GOT3 (cell line): Measurements from ENCODE around the gene CARMIL1.

Experiments used
- DNase-seq: peaks from one replicate; lab custom pipeline; 2025; ENCODE audit warnings: mixed read lengths; lab: John Stamatoyannopoulos, UW

The CARMIL1 gene

DNA sequence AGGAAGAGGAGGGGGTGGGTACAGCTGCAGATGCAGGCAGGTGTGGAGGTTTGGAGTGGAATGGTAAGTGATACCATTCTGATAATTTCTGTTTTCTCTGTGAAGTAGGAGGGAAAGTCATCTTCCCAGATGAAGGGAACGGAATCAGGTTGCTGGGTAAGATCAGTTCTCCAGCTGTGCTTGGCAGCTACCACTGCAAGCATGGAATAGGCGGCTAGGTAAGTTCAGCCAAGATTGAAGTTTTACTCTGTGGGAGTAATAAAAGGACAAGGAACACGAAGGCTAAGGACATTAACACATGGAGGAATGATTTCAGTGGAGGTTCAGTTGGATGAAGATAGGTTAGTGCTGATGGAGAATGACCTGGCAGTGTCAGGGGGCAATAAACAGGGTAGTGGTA, 128.3 kb downstream of the CARMIL1 start:
- DNase-seq: no peak

DNA sequence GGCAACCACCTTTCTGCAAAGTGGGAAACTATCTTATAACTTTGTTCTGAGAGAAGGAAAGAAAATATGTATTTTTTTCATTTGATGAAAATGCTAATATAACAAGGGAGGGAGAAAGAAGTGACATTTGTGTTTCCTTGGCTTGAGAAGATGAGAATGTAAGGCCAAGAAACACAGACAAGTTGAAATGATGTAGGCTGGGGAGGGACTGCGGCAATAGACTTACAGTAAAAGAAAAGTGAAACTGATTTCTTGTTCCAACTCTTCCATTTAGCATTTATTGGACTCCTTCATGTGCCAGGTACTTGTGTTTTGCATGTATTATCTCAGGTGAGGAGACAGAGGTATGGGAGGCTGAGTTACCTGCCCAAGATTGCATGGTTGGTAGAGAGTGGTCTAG, 130.9 kb downstream of the CARMIL1 start:
- no peak for DNase-seq

- DNase-seq: no peak
These were observed 132.3 kb downstream of the CARMIL1 start for GRCh38 chr6:25411316-25411950.

DNA sequence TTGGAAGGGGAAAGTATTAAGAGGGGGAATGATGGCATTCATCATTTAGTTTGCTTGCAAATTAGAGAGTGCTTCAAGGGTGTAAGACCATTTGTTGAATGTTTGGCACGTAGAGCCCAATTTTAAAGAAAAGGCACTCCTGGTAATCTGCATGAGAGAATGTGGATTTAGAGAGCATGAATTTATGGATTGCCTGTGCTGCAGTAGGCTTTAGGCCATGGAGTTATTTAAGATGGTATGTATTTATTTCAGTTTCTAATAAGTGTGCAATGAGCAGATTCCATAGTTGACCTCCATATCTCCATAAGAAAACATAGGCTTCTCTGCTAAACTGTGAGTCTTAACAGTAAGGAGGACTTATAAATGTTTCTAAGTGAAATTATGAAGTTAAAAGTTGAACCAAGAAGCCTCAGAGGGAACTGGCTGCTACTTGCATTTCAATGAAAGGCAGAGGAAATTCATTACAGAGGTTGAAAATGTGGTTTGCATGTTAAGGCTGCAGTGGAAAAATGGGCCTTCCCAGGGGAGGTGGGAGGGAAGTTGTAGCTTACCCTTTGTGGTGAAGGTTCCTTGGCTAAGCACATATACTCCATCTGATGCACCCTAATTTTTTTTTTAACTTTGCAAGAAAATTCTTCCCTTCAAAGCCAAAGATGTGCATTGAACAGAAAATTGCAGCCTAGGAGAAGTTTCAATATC, 134.2 kb downstream of the CARMIL1 start:
- no peak for DNase-seq

- DNase-seq: no peak
These were observed 135.0 kb downstream of the CARMIL1 start for GRCh38 chr6:25414168-25414567.

DNA sequence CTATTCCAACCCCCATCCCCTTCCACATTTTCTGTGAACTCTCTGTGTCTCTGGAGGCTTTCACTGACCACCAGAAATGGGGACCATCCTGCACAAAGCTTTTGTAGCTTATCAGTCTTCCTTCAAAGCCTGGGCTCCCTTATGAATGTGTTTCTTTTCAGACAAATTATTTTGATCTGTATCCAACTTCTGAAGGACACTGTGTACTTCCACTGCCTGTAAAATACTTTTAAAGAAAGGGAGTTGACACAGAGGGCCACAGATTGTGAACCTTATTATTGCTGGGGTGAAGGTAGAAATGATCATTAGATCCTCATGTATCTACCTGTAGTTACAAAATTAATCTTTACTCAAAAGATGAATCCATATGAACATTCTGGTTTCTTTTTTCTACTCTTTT, 135.6 kb downstream of the CARMIL1 start:
- DNase-seq: no peak

GRCh38 chr6:25415274-25415673, 136.1 kb downstream of the CARMIL1 start:
- DNase-seq: no peak

DNA sequence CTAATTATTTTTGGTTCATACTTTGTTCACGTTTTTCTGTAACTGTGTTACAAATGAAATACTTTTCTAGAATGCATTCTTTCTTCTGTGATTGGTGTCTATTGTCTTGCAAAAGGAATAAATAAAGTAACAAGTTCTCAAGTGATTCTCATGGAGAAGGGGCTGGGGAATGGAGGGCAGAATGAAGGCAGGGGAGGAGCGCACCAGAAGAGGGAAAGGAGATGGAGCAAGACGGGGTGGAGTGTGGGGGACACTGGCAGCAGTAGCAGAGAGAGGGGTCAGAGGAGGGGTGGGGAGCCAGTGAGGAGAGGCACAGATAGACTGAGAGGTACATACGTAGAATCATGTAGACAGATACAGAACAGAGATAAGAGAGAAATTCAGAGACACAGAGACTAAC, 136.5 kb downstream of the CARMIL1 start:
- no peak for DNase-seq

- DNase-seq: no peak
These were observed 138.0 kb downstream of the CARMIL1 start for GRCh38 chr6:25417046-25417605.

- no peak for DNase-seq
These were observed 139.4 kb downstream of the CARMIL1 start for GRCh38 chr6:25418454-25419052.

GRCh38 chr6:25419879-25420278, 140.7 kb downstream of the CARMIL1 start:
- DNase-seq: no peak

DNA sequence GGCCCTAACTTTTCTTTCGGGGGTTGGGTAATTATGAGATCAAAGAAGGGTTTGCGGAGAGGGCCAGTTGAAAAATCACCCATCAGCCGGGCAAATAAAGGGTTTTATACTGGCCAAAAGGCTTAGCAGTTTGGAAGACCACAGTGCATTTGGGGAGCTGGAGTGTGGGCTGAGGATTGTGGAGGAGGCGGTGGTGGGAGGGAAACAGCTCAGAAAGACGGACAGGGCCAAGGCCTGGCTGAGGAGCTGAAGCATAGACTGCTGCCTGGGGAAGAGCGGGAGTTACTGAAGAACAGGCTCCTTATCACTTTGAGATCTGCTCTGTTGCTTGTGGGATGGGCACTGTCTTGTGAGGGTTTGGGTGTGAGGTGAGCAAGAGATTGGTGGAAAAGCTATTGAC, 144.2 kb downstream of the CARMIL1 start:
- no peak for DNase-seq

DNA sequence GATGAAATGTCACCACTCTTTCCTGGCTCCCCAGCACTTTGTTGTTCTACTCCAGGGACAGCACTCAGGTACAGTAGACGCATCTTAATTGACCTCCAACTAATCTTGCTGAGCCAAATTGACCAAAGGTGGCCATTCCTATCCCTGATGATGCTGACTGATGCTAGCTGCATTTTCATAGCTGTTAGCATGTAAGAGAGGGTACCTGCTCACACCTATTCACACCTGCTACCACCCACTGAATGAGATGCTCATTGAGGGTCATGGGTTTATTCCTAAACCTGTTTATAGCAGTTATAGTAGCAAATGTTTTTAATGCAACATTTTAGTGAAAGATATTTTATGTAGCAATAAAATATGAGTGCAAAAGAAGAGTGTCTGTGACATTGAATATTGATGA, 145.1 kb downstream of the CARMIL1 start:
- no peak for DNase-seq

DNA sequence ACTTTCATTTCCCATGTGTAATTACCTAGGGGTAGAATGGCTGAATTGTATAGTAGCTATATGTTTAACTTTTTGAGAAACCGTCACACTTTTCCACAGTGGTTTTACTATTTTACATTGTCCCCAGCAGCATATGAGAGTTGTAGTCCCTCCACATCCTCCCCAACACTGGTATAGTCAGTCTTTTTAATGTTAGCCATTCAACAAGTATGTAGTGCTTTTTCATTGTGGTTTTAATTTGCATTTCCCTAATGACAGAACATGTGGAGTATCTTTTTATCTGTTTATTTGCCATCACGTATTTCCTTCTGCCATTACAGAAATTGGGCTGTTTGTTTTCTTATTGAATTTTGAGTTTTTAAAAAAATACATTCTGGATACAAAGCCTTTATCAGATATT, 148.4 kb downstream of the CARMIL1 start:
- DNase-seq: no peak

- no peak for DNase-seq
These were observed 149.7 kb downstream of the CARMIL1 start for GRCh38 chr6:25428758-25429317.

DNA sequence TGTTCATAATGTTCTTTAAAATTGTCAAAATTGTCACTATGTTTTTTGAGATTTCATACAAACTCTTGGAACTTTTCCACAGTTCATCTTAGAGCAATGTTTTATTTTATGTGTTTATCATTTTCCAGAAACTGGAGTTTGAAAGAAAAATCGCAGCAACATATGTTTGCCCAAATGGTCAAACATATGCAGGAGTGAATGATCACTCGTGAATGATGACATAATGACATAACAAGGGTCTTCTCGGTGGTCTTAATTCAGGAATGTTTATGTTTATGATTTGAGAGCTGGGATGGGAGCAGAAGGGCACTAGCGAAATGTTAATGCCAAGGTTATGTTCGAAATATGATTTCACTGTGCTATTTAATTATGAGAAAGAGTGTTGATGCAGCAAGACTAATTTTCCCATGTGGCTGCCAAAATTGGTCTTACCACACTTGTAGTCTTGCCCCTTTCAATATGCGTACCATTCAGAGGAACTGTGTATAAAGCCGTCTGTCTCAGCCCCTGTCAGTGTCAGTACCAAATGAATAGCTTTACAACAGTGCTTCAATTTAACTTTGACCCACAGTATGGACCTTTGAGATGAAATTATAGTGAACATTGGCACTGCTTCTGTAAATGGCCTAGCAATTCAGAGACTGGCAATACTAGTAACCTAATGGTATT, 152.3 kb downstream of the CARMIL1 start:
- no peak for DNase-seq

DNA sequence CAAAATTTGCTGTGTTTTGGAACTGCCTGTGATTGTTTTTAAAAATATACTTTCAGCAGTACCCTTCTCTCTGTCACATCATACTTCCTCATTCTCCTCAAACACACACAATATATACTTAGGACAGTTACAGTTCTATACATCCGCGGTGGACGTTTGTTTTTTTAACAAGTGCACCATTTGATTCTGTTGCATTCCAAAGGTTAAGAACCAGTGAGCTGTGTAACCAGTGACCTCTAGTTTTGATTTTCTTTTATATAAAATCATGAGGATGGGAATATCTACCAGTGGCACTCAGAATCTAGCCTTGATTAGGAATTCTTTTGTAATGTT, 152.8 kb downstream of the CARMIL1 start:
- DNase-seq: no peak

GRCh38 chr6:25434921-25435320, 155.7 kb downstream of the CARMIL1 start:
- no peak for DNase-seq

GRCh38 chr6:25435416-25435985, 156.3 kb downstream of the CARMIL1 start:
- no peak for DNase-seq

GRCh38 chr6:25436760-25437159, 157.6 kb downstream of the CARMIL1 start:
- no peak for DNase-seq

- DNase-seq: no peak
These were observed 160.2 kb downstream of the CARMIL1 start for GRCh38 chr6:25439368-25439767.

GRCh38 chr6:25441663-25442270, 162.6 kb downstream of the CARMIL1 start:
- DNase-seq: no peak
